ENCODE measurements around the gene JARID2.

GRCh38 chr6:15476631-15477380 lies 230.9 kb downstream of the JARID2 start:
- no peak for TF ChIP-seq GATA2 (IDR thresholded peaks at IDR 0.05; ENCODE audit: low read depth, low read length)
- no peak for TF ChIP-seq GATA3 (IDR thresholded peaks at IDR 0.05; ENCODE audit: low read depth, low read length)

Measured in SH-SY5Y (cell line).